GM18909 (cell line): ENCODE data around the gene TUFM.
A peak's percentile ranks its signal among the peaks of the same experiment; 100 is the strongest.
"Not testable (repeated sequence)": the region's sequence is repeated elsewhere in the genome, so short reads cannot be mapped to it uniquely, and the experiment has no call there.

Experiments
- ATAC-seq: cut with Tn5 transposase; IDR thresholded peaks from one replicate; pipeline ENCODE4 v1.9.1; 2021; ENCODE audit warnings: mild to moderate bottlenecking; ENCODE audit not compliant: unreplicated experiment, poor library complexity

The TUFM gene

DNA sequence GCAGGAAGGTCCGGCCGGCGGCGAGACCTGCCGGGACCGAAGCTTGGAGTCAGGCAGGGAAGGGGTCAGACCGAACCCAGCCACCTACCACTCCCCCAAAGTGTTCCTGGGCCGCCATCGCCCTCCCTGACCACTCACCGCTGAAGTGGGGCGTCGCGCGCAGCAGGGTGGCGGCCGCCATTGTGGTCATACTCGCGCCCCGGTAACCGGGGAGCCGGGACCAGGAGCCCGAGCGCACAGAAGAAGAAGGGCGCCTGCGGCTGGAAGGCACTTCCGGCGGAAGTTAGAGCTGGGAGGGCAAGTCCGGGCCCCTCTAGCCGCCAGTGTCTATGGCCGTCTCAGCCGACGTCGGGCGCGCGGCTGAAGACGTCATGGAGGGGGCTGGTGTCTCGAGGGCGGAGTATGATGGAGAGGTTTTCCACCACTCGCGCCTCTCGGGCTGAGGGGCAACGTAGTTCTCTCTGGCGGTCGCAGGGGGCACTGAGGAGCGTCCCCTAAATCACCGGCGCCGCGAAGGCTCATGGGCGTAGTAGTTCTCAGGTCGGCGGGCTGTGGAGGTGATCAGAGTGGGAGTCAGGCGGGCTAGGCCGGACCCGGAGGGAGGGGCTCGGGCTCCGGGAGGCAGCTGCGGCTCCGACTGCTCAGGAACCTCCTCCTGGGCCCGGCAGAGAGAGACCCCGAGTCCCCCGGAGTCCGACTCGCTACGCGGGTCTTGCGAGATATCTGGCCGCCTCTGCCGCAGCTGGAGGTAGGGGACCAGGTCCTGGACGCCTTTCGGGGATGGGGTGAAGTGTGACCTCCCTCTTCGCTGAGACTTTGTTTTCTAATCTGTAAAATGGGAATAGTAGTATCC is at the start of gene TUFM:
Gene TUFM, minus strand, starts transcription at position 269 of the 853 bp plus-strand sequence. Its CDS starts 79 bp downstream, at position 190.
- peak; percentile 89 for ATAC-seq

DNA sequence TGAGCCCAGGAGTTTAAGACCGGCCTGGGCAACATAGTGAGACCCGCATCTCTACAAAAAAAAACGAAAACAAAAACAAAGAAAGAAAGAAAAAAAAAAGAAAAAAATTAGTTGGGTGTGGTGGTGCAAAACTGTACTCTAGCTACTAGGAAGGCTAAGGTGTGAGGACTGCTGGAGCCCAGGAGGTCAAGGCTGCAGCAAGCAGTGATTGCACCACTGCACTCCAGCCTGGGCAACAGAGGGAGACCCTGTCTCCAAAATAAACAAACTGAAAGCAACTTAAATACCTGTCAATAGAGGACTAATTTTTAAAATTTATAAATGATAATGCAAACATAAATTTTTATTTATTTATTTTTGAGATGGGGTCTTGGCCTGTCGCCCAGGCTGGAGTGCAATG is 49.5 kb upstream of the TUFM start:
- no peak for ATAC-seq

DNA sequence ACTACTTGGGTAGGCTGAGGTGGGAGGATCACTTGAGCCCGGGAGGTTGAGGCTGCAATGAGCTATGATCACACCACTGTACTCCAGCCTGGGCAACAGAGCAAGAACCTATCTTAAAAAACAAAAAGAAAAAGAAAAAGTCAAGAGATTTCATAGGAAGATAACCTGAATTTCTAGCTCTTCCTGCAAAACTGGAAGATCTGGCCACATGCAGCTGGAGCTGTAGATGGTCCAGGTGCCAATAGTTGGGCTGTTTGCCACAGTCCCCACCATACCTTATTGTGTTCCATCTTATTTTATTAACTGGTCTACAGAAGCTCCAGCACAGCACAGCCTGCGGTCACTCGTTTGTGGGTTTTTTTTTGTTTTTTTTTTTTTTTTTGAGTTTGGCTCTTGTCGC is 47.1 kb upstream of the TUFM start:
- no peak for ATAC-seq

DNA sequence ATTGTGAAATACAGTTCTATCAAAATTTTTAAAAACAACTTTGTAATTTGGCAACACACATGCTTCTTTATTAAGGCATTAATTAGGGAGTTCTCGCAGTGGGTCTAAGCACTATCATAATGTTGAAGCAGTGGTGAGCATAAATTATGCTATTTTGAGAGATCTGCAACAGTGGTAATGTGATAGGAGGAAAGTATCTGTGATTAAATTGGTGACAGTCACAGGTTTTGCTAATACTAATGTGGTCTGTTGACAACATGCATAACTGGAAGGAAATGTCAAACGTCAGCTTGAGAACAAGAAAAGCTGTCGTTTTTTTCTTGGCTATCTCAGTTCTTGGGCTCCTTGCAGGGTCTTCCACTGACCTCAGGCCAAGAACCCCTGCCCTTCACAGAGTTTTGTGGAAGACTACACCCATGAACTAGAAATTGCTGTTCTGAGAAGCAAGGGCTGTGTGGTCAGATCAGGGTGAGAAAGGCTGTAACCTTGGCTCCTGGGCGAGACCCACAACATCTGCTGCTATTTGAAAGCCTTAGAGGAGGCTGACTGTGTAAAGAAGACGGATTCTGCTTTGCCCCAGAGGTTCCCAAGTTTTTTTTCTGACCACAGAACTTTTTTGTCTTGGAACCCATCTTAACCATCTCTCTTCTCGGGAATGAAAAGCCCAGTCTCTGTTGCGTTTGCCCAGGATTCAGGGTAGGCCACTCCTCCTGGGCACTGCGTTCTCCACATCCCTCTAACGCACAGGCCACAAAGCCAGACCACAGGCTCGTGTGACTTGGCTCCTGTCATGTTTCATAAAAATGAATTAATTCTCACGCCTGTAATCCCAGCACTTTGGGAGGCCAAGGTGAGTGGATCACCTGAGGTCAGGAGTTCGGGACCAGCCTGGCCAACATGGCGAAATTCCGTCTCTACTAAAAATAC is 46.1 kb upstream of the TUFM start:
- ATAC-seq, result no peak

DNA sequence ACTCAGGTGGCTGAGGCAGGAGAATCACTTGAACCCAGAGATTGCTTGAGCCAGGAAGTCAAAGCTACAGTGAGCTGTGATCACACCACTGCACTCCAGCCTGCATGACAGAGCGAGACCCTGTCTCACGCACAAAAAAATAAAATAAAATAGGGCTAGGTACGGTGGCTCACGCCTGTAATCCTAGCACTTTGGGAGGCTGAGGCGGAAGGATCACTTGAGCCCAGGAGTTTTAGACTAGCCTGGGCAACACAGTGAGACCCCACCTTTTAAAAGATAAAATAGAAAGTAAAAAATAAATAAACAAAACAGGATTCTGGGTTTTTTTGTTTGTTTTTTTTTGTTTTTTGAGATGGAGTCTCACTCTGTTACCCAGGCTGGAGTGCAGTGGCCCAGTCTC is 44.2 kb upstream of the TUFM start:
- not testable (repeated sequence) for ATAC-seq

DNA sequence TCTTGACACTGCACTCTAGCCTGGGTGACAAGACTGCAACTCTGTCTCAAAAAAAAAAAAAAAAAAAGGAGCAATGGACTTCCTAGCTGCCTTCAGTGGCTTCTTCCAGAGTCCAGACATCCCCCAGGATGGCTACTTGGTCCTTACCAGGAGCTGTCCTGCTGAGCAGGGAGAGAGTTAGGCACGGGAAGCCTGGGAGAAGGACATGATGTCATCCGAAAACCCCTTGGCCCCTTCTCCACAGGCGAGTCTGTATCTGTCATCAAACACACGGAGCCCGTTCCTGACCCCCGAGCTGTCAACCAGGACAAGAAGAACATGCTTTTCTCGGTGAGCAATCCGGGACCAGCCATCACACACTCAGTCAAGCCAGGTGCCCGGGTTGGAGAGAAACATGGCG is 40.8 kb upstream of the TUFM start:
- no peak for ATAC-seq

DNA sequence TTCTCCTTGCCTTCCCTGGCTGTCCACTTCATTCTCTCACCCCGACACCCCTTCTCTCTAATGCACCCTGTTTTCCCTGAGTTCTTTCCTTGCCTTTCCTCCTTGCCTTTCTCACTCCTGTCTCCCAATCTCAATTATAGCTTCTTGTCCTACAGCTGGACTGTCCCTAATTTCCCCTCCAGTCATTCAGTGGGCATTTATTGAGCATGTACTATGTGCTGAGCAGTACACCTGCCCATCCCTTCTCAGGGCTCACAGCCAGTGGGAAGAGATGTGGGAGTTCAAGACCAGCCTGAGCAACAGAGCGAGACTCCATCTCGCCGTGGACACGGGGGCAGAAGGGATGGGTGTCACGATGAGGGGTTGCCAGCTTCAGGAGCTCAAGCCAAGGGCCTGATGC is 37.9 kb upstream of the TUFM start:
- no peak for ATAC-seq

DNA sequence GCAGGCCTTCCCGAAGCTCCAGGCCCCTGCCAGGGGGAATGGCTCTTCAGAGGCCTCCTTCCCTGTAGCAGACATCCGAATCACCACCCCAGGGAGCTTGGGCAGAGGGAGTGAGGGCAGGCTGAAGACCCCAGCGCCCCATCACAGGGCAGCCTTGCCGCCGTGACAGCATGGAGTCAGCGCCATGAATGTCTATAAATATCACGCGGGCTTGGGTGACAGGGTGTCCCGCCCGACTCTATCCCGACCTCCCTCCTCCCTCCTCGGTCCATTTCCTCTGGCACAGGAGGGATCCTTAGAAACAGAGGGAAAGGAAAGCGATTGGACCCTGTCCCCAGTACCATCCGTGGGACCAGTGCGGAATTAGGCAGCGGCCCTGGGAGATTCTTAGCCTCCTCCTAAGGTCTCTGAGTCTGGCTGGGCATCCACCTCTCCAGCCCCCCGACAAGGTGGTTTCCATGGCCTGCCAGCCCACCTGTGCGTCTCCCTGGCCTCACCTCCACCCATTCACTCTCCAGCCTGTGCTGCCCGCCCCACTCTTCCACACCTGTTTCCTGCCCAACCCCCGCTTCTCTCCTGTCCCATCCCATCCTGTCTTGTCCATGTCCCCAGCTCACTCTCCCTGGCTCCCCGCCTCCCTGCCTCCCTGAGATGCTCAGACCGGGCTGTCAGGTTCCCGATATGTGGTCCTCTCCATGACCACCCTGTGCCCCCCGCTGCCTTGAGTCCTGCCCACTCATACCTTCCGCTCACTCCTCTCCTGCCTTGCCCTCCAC is 37.3 kb upstream of the TUFM start:
- ATAC-seq, result no peak

DNA sequence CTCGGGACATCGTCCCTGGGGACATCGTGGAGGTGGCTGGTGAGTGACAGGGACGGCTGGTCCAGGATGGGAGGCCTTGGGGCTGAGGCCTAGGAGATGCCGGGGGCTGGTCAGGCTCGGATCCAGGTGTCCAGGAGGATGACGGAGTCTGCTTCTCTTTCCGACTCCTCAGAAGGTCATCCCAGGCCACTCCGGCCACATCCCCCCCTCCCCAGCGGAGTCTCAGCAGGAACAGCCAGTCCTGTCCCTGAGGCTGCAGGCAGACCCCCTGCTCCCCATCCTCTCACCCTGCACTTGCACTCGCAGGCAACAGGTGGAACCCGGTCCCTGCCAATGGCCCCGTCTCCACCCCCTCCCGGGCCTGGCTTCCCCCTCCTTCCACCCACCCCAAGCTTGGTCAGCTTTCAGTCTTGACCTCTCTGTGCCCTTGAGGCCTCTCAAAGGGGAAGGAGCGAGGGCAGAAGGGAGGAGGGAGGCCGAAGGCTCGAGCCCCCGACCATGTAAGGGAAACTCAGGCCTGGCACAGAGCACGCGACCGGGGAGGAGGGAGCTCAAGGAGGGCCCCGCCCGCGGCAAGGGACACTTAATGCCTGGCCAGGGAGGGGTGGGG is 36.5 kb upstream of the TUFM start:
- no peak for ATAC-seq

DNA sequence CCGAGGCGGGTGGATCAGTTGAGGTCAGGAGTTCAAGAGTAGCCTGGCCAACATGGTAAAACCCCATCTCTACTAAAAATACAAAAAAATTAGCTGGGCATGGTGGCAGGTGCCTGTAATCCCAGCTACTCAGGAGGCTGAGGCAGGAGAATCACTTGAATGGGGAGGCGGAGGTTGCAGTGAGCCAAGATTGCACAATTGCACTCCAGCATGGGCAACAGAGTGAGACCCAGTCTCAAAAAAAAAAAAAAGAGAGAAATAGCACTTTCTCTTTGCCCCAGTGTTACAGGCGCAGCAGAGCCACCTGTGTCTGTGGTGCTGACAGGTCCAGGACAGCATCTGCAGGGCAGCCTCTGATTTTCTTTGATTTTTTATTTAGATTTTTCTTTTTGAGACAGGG is 35.4 kb upstream of the TUFM start:
- ATAC-seq, result not testable (repeated sequence)

DNA sequence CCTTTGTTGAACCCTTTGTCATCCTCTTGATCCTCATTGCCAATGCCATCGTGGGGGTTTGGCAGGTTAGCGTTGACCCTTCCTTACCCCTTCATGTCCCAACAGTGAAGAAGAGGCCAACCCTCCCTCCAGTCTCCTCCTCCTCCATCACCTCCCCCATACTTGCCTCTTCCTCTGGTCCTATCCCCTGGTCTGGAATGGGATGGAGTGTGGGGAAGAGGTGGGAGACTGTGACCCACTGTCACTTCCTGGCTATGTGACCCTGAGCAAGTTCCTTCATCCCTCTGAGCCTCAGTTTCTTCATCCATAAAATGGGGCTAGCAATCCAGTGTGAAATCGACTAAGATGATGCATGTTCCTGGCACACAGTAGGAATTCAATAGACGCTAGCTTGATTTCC is 34.8 kb upstream of the TUFM start:
- no peak for ATAC-seq

DNA sequence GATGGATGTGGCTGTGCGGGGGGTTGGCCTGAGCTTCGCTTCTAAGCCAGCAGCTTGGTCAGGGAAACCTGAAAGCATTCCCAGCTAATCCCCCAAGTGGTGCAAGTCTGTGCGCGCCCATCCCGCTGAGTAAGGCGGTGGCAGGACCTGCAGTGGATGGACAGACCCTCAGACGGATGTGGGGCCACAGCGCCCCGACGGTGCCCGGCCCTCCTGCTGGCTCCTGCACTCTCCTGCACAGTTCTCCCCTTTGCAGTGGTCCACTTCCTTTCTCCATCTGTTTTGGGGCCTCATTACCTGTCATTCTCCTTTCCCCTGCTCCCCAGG is 34.4 kb upstream of the TUFM start:
- no peak for ATAC-seq

DNA sequence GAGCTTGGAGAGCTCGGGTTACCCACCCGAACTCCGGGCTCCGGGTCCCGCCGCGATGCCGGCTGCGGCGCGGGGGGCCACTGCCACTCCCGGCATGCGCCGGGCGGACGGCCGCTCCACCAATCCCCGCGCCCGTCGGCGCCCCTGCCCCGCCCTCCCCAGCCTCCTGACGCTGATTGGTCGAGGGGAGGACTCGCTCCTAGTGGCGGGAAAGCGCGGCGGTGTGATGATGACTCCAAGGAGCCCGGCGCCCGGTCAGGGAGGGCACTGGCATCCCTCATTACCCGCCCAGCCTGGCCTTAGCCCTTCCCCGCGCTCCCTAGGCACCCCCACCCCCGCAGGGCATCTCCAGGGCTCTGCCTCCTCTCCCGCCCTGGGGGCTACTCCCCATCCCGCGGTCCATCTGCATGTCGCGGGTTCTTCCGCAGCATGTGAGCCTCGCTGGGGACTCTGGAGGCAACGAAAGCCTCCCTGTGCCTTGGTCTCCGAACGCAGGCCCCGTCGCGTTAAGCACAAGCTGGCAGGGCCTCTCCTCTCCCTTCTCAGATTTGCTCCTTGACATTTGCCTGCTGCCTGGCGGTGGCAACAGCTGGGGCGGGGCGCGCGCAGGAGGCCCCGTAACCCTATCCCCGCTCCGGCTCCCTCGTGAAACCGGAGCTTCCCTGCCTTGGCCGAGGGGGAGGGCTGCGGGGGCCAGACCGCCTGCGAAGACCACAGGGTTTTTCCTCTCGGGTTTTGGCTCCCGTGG is 33.9 kb upstream of the TUFM start:
- ATAC-seq, result peak; percentile 87

DNA sequence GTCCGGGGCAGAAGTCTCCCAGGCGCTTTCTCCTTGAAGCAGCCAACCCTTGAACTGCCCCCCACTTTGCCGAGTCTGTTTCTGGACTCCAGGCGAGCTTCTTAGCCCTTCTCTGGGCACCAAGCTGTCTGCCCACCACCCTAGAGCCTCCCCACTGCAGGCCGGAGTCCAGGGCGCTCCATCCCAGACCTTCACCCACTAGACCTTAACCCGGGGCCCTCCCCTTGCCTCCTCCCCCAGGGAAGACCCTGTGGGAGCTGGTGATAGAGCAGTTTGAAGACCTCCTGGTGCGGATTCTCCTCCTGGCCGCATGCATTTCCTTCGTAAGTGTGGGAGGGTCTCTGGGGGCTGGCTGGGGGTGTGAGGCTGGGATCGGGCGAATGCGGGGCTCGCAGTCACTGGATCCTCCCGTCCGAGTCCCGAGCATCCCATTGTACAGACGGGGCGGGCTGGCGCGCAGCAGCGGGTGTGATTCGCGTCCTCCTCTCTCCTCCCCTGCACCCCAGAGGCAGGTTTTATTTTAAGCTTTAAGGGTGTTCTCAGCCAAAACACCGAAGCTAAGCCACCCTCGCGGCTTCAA is 33.2 kb upstream of the TUFM start:
- ATAC-seq, result peak; percentile 11

DNA sequence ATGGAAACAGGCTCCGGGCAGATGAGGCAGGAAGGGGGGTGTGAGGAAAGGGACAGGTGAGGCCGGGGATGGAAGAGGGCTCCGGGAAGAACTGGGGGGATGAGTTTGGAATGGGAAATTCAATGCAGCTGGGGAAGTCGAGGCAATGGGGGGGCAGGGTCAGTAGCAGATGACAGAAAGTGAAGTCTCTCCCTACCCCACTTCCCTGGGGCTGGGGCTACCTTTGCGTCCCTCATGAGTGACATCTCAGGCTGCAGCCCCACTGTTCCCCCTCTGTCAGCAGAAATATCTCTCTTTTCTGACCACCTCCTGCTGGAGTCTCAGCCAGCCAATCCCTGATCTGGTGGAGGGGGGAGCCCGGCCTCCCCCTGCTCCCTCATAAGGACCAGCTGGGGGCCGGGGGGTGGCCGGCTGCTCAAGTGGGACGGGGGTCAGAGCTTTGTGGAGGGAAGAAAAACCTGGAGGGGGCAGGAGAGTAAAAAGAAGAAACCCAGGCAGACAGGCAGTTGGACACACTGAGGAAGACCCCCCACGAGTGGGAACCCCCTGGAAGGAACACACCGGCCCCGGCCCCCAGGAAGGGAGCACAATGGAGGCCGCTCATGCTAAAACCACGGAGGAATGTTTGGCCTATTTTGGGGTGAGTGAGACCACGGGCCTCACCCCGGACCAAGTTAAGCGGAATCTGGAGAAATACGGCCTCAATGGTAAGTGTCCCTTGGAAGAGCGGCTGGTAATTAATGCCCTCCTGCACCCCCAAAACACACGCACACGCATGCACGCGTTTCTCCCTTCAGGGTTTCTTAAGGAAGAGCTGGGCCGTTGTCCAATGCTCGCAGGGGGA is 32.2 kb upstream of the TUFM start, which contains the start of gene ATP2A1:
Gene ATP2A1, plus strand, starts transcription at position 406 of the 844 bp plus-strand sequence. Its CDS starts 184 bp downstream, at position 590.
- no peak for ATAC-seq

DNA sequence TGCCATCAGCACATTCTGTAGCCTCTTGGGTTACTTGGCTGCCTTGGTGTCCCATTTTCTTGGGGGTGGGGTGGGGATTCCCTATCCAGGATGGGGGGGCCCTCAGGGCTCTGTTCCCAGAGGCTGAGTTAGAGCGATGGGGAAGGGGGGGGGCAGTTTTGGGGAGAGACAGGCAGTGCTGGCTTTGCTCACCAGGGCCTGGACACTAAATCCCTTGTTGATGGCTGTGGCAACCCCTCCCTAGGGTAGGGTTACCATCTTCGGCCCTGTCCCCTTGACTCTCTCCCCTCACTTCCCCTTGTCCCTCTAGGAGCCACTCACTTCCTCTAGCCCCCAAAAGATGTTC is 31.5 kb upstream of the TUFM start:
- ATAC-seq, result no peak

DNA sequence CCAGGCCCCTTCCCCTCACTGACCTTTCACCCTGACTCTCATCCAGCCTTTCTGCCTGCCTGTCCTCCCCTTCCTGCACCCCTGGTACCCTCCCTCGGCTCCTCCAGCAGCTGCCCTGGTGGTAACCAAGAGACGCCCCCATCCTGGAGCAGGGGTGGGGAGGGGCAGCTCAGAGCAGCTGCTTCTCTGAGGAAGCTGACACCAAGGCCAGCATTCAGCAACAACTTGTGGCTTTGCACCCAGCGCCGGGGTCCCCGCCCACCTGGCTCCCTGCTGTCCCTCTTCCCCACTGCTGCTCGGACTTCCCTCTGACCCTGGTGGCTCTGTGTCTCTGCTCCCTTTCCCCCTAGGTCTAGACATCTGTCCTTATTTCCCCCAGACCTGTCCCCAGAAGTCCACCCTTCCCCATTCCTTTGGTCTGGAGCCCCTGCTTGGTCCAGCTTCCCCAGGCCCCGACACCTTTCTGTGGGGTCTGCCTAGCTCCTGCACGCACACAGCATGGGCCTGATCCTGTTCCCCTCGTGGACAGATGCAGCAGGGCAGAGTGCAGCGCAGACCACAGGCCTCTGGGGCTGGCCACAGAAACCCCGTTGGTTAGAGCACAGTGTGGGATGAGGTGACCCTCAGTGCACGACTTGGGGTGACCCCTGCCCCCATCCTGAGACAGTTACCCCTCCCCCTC is 31.0 kb upstream of the TUFM start:
- ATAC-seq, result no peak
